ENCODE data around the gene ZPLD1. TPM values are rescaled to one million over a fixed set of nuclear protein-coding genes. Genes with fewer than 3 reads are reported as not detected.

The ZPLD1 gene
- total and polyA plus RNA-seq, 4 donors: 0.15 to 0.84 TPM; not detected in 2

GRCh38 chr3:102514241-102514640, 79.4 kb downstream of the ZPLD1 start:
- H3K4me3 ChIP-seq (ENCODE audit: low read length in 2 of 2): no peak overlapping the region
- 36 to 53% methylated on average over 1 of the region's 1 CpG for WGBS, 2 donors

GRCh38 chr3:102521246-102521645, 86.4 kb downstream of the ZPLD1 start:
- DNase-seq (no peak), ATAC-seq (ENCODE audit: low FRiP score) (no peak)
- Histone ChIP-seq H3K27me3 (ENCODE audit: control insufficient read depth in 1 of 2, insufficient read depth in 2 of 2, low read length in 1 of 2) (no peaks in the 10 kb centered on the region), H3K4me3 (ENCODE audit: low read length in 2 of 2) (no peak overlapping the region), H3K9me3 (ENCODE audit: control insufficient read depth, low read length) (peaks cover 2% of the 10 kb centered on the region), H3K36me3 (ENCODE audit: control insufficient read depth in 1 of 2, insufficient read depth in 2 of 2, low read length in 1 of 2) (no peaks in the 10 kb centered on the region), H3K27ac (ENCODE audit: low read depth in 1 of 2, low read length in 2 of 2) (no peak overlapping the region), H3K4me1 (ENCODE audit: control insufficient read depth in 1 of 2, insufficient read depth in 2 of 2, low read length in 2 of 2) (no peaks in the 10 kb centered on the region)
- intact Hi-C loops (cut with DNase I): no loop called here
- WGBS, 2 donors: 47 to 50% methylated on average over 4 of the region's 4 CpGs

More at GRCh38 chr3:102514241-102514640, 79.4 kb downstream of the ZPLD1 start:
- peaks cover 0 to 1% of the 10 kb centered on the region in 2 donors for H3K27me3 ChIP-seq (ENCODE audit: control insufficient read depth in 1 of 2, insufficient read depth in 2 of 2, low read length in 1 of 2)
- H3K9me3 ChIP-seq (ENCODE audit: control insufficient read depth, low read length): no peaks in the 10 kb centered on the region
- DNase-seq (no peak), ATAC-seq (ENCODE audit: low FRiP score) (no peak)
- no peak overlapping the region for H3K27ac ChIP-seq (ENCODE audit: low read depth in 1 of 2, low read length in 2 of 2)
- H3K4me1 ChIP-seq (ENCODE audit: control insufficient read depth in 1 of 2, insufficient read depth in 2 of 2, low read length in 2 of 2): no peaks in the 10 kb centered on the region
- intact Hi-C loops (cut with DNase I): no loop called here
- H3K36me3 ChIP-seq (ENCODE audit: control insufficient read depth in 1 of 2, insufficient read depth in 2 of 2, low read length in 1 of 2): no peaks in the 10 kb centered on the region

- Histone ChIP-seq H3K36me3 (ENCODE audit: control insufficient read depth in 1 of 2, insufficient read depth in 2 of 2, low read length in 1 of 2) (no peaks in the 10 kb centered on the region), H3K27ac (ENCODE audit: low read depth in 1 of 2, low read length in 2 of 2) (no peak overlapping the region), H3K4me3 (ENCODE audit: low read length in 2 of 2) (no peak overlapping the region), H3K4me1 (ENCODE audit: control insufficient read depth in 1 of 2, insufficient read depth in 2 of 2, low read length in 2 of 2) (no peaks in the 10 kb centered on the region), H3K9me3 (ENCODE audit: control insufficient read depth, low read length) (no peaks in the 10 kb centered on the region), H3K27me3 (ENCODE audit: control insufficient read depth in 1 of 2, insufficient read depth in 2 of 2, low read length in 1 of 2) (no peaks in the 10 kb centered on the region)
- intact Hi-C loops (cut with DNase I): no loop called here
- no peak for DNase-seq
- ATAC-seq (ENCODE audit: low FRiP score): no peak
Measured at GRCh38 chr3:102525624-102526023, 90.8 kb downstream of the ZPLD1 start.

- no peaks in the 10 kb centered on the region for H3K27me3 ChIP-seq (ENCODE audit: control insufficient read depth in 1 of 2, insufficient read depth in 2 of 2, low read length in 1 of 2)
- intact Hi-C loops (cut with DNase I): no loop called here
- DNase-seq (no peak), ATAC-seq (ENCODE audit: low FRiP score) (no peak)
- H3K9me3 ChIP-seq (ENCODE audit: control insufficient read depth, low read length): no peaks in the 10 kb centered on the region
- H3K27ac ChIP-seq (ENCODE audit: low read depth in 1 of 2, low read length in 2 of 2): no peak overlapping the region
- H3K4me1 ChIP-seq (ENCODE audit: control insufficient read depth in 1 of 2, insufficient read depth in 2 of 2, low read length in 2 of 2): no peaks in the 10 kb centered on the region
- H3K4me3 ChIP-seq (ENCODE audit: low read length in 2 of 2): no peak overlapping the region
- no peaks in the 10 kb centered on the region for H3K36me3 ChIP-seq (ENCODE audit: control insufficient read depth in 1 of 2, insufficient read depth in 2 of 2, low read length in 1 of 2)
- 85 to 89% methylated on average over 3 of the region's 3 CpGs for WGBS, 2 donors
Measured at GRCh38 chr3:102526865-102527264, 92.0 kb downstream of the ZPLD1 start.

- Histone ChIP-seq H3K9me3 (ENCODE audit: control insufficient read depth, low read length) (no peaks in the 10 kb centered on the region), H3K27ac (ENCODE audit: low read depth in 1 of 2, low read length in 2 of 2) (no peak overlapping the region), H3K4me1 (ENCODE audit: control insufficient read depth in 1 of 2, insufficient read depth in 2 of 2, low read length in 2 of 2) (no peaks in the 10 kb centered on the region), H3K36me3 (ENCODE audit: control insufficient read depth in 1 of 2, insufficient read depth in 2 of 2, low read length in 1 of 2) (no peaks in the 10 kb centered on the region), H3K4me3 (ENCODE audit: low read length in 2 of 2) (no peak overlapping the region), H3K27me3 (ENCODE audit: control insufficient read depth in 1 of 2, insufficient read depth in 2 of 2, low read length in 1 of 2) (no peaks in the 10 kb centered on the region)
- no peak for ATAC-seq (ENCODE audit: low FRiP score)
- DNase-seq: no peak
- intact Hi-C loops (cut with DNase I): no loop called here
Measured at GRCh38 chr3:102528727-102529126, 93.9 kb downstream of the ZPLD1 start.

Data from aorta (tissue), 5 donors.